Panc1 (cell line): Measurements from ENCODE around the gene SRGAP2B. TPM values are rescaled to one million over a fixed set of nuclear protein-coding genes. Genes with fewer than 3 reads are reported as not detected.
A peak's percentile ranks its signal among the peaks of the same experiment; 100 is the strongest.
"Not testable (repeated sequence)": the region's sequence is repeated elsewhere in the genome, so short reads cannot be mapped to it uniquely, and the experiment has no call there.

Experiments
- ATAC-seq: fragments of 200-7000 bp; cut with Tn5 transposase; 2 replicates; pipeline ENCODE4 v1.9.1; 2020; ENCODE audit warnings: mild to moderate bottlenecking, moderate library complexity
- BruUV-seq: library from RNA; stranded (reverse); fragments of 400-500 nt; replicated peaks from 2 replicates; lab custom pipeline; 2021; lab: Mats Ljungman, UMichigan
- CTCF ChIA-PET: fragments of 300-600 bp; sonication (Branson Sonifier 250); formaldehyde crosslinking; loops from one replicate; lab custom pipeline; 2022; ENCODE audit warnings: antibody characterized with exemption; lab: Charles Lee
- POLR2A ChIA-PET: fragments of 300-600 bp; sonication (Branson Sonifier 250); formaldehyde crosslinking; loops from one replicate; lab custom pipeline; 2022; ENCODE audit warnings: antibody characterized with exemption; lab: Charles Lee
- DNase-seq: peaks from one replicate; pipeline ENCODE4 v3.0.0-alpha.2; 2010; ENCODE audit warnings: low read depth, low spot score
- H3K27ac ChIP-seq: 2 replicates; pipeline ENCODE4 v1.5.1; 2011; ENCODE audit warnings: mild to moderate bottlenecking, low read length, inconsistent platforms
- H3K27me3 ChIP-seq: fragments of 200-500 bp; sonication (Bioruptor generic); 2 replicates; pipeline ENCODE4 v1.6.0; 2014; ENCODE audit warnings: low read length, inconsistent platforms; ENCODE audit not compliant: control insufficient read depth, insufficient read depth
- H3K36me3 ChIP-seq: fragments of 200-500 bp; sonication (Bioruptor generic); 2 replicates; pipeline ENCODE4 v1.5.1; 2014; ENCODE audit warnings: inconsistent platforms, mild to moderate bottlenecking, low read length, moderate library complexity; ENCODE audit not compliant: control insufficient read depth, insufficient read depth
- H3K4me1 ChIP-seq: 2 replicates; pipeline ENCODE4 v1.5.1; 2011; ENCODE audit warnings: inconsistent platforms, mild to moderate bottlenecking, low read length, moderate library complexity; ENCODE audit not compliant: control insufficient read depth, insufficient read depth
- H3K4me3 ChIP-seq, 2 experiments: 2 replicates each; pipeline ENCODE4 v1.5.1; 2011 to 2012; ENCODE audit warnings: low read depth in 2 of 2, low read length in 2 of 2, mild to moderate bottlenecking in 2 of 2, inconsistent platforms in 1 of 2, moderate library complexity in 1 of 2
- H3K9me3 ChIP-seq: fragments of 200-500 bp; sonication (Bioruptor generic); 2 replicates; pipeline ENCODE4 v1.5.1; 2014; ENCODE audit warnings: low read depth, mild to moderate bottlenecking, inconsistent platforms, low read length, moderate library complexity; ENCODE audit not compliant: control insufficient read depth, insufficient read depth
- in situ Hi-C: cut with HindIII; loops from 2 replicates; pipeline ENCODE4 v1.10.0; 2016; ENCODE audit warnings: low sequenced_read_pairs, low pct_unique_long_range_greater_than_20kb
- intact Hi-C: fragments of 100-400 bp; cut with micrococcal nuclease; formaldehyde crosslinking; loops from one replicate; pipeline ENCODE4 v1.10.0; 2022; ENCODE audit not compliant: unreplicated experiment
- total RNA-seq: library from RNA; stranded (reverse); gene quantifications from one replicate; pipeline ENCODE4 v1.2.1, GENCODE V29; 2021; ENCODE audit not compliant: unreplicated experiment

The SRGAP2B gene
- total RNA-seq, 1 experiment from 2014 or later: 42.4 TPM

GRCh38 chr1:145017725-145018124 is 77.4 kb downstream of the SRGAP2B start:
- ATAC-seq, CTCF ChIA-PET: not testable (repeated sequence)

GRCh38 chr1:145016492-145016862 is 78.7 kb downstream of the SRGAP2B start:
- H3K27ac ChIP-seq, H3K4me3 ChIP-seq, BruUV-seq, H3K4me1 ChIP-seq, POLR2A ChIA-PET, DNase-seq, intact Hi-C loops, H3K36me3 ChIP-seq, H3K27me3 ChIP-seq, CTCF ChIA-PET, H3K9me3 ChIP-seq, in situ Hi-C loops: not testable (repeated sequence)
- peak; percentile 70 for ATAC-seq

More at GRCh38 chr1:145017725-145018124, 77.4 kb downstream of the SRGAP2B start:
- H3K27ac ChIP-seq, H3K9me3 ChIP-seq, intact Hi-C loops, H3K4me1 ChIP-seq, H3K36me3 ChIP-seq, H3K4me3 ChIP-seq, H3K27me3 ChIP-seq, POLR2A ChIA-PET, in situ Hi-C loops, DNase-seq, BruUV-seq: not testable (repeated sequence)

- H3K27me3 ChIP-seq, in situ Hi-C loops, H3K9me3 ChIP-seq, H3K4me3 ChIP-seq, CTCF ChIA-PET, BruUV-seq, POLR2A ChIA-PET, DNase-seq, intact Hi-C loops, H3K36me3 ChIP-seq, H3K4me1 ChIP-seq, H3K27ac ChIP-seq: not testable (repeated sequence)
- peak; percentile 52 for ATAC-seq
Measured at GRCh38 chr1:145015744-145016491, 79.2 kb downstream of the SRGAP2B start.

GRCh38 chr1:145013353-145013752 is 81.8 kb downstream of the SRGAP2B start:
- POLR2A ChIA-PET, H3K9me3 ChIP-seq, H3K36me3 ChIP-seq, H3K27me3 ChIP-seq, DNase-seq, H3K4me3 ChIP-seq, intact Hi-C loops, BruUV-seq, in situ Hi-C loops, ATAC-seq, H3K27ac ChIP-seq, H3K4me1 ChIP-seq, CTCF ChIA-PET: not testable (repeated sequence)

GRCh38 chr1:145011811-145012210 is 83.3 kb downstream of the SRGAP2B start:
- intact Hi-C loops, POLR2A ChIA-PET, DNase-seq, H3K9me3 ChIP-seq, H3K27ac ChIP-seq, ATAC-seq, H3K27me3 ChIP-seq, CTCF ChIA-PET, H3K4me3 ChIP-seq, BruUV-seq, H3K4me1 ChIP-seq, in situ Hi-C loops, H3K36me3 ChIP-seq: not testable (repeated sequence)

GRCh38 chr1:145010580-145010979 is 84.5 kb downstream of the SRGAP2B start:
- intact Hi-C loops, in situ Hi-C loops, H3K36me3 ChIP-seq, BruUV-seq, H3K4me3 ChIP-seq, H3K27ac ChIP-seq, POLR2A ChIA-PET, DNase-seq, CTCF ChIA-PET, H3K27me3 ChIP-seq, H3K9me3 ChIP-seq, ATAC-seq, H3K4me1 ChIP-seq: not testable (repeated sequence)

GRCh38 chr1:145009928-145010327 is 85.2 kb downstream of the SRGAP2B start:
- POLR2A ChIA-PET, intact Hi-C loops, H3K4me3 ChIP-seq, BruUV-seq, H3K9me3 ChIP-seq, H3K27ac ChIP-seq, CTCF ChIA-PET, H3K27me3 ChIP-seq, H3K4me1 ChIP-seq, ATAC-seq, H3K36me3 ChIP-seq, DNase-seq, in situ Hi-C loops: not testable (repeated sequence)
